ENCODE measurements around the gene POMP.
A peak's percentile ranks its signal among the peaks of the same experiment; 100 is the strongest.

- peak in 4 of 5 experiments; percentile 37 to 64 (median 57) for TF ChIP-seq CTCF (IDR thresholded peaks at IDR 0.05 in 4 of 5, conservative IDR thresholded peaks at IDR 0.05 in 1 of 5)
- no peak for TF ChIP-seq POLR2A (IDR thresholded peaks at IDR 0.05)
These were observed 22.1 kb upstream of the POMP start for GRCh38 chr13:28636677-28637317.

All from gastrocnemius medialis (tissue), 4 donors.